ENCODE data around the gene FALEC. TPM values are rescaled to one million over a fixed set of nuclear protein-coding genes. Genes with fewer than 3 reads are reported as not detected.

The FALEC gene
- total RNA-seq, 2 donors from 2014 or later = not detected

GRCh38 chr1:150549496-150550221, 34.1 kb downstream of the FALEC start:
- DNase-seq (ENCODE audit: low spot score) = no peak
- Histone ChIP-seq H3K36me3 (no peaks in the 10 kb centered on the region), H3K27ac (peak overlapping the region; percentile 79 to 88), H3K4me3 (peak overlapping the region; percentile 83), H3K4me1 (ENCODE audit: control insufficient read depth in 1 of 2, low read depth in 2 of 2) (peaks cover 31 to 53% of the 10 kb centered on the region in 2 donors), H3K27me3 (replicated peaks; ENCODE audit: insufficient read depth) (no peaks in the 10 kb centered on the region), H3K9me3 (no peaks in the 10 kb centered on the region)
- peak; percentile 2 for ATAC-seq (ENCODE audit: insufficient number of reproducible peaks, low FRiP score, low read depth)
- TF ChIP-seq CTCF (IDR thresholded peaks at IDR 0.05) = no peak

GRCh38 chr1:150550222-150551050, 34.9 kb downstream of the FALEC start:
- H3K27ac ChIP-seq = peak overlapping the region; percentile 79 to 88
- TF ChIP-seq CTCF (IDR thresholded peaks at IDR 0.05) = no peak
- H3K27me3 ChIP-seq (replicated peaks; ENCODE audit: insufficient read depth) = no peaks in the 10 kb centered on the region
- ATAC-seq (ENCODE audit: insufficient number of reproducible peaks, low FRiP score, low read depth) (no peak), DNase-seq (ENCODE audit: low spot score) (no peak)
- H3K4me3 ChIP-seq = peak overlapping the region; percentile 83
- peaks cover 31 to 53% of the 10 kb centered on the region in 2 donors for H3K4me1 ChIP-seq (ENCODE audit: control insufficient read depth in 1 of 2, low read depth in 2 of 2)
- no peaks in the 10 kb centered on the region for H3K9me3 ChIP-seq
- H3K36me3 ChIP-seq = no peaks in the 10 kb centered on the region

- ATAC-seq (ENCODE audit: insufficient number of reproducible peaks, low FRiP score, low read depth) (no peak), DNase-seq (ENCODE audit: low spot score) (no peak)
- Histone ChIP-seq H3K9me3 (no peaks in the 10 kb centered on the region), H3K4me3 (peak overlapping the region; percentile 83), H3K27me3 (replicated peaks; ENCODE audit: insufficient read depth) (no peaks in the 10 kb centered on the region), H3K36me3 (peaks cover 4% of the 10 kb centered on the region), H3K27ac (peak overlapping the region; percentile 79 to 88), H3K4me1 (ENCODE audit: control insufficient read depth in 1 of 2, low read depth in 2 of 2) (peaks cover 31 to 53% of the 10 kb centered on the region in 2 donors)
- no peak for TF ChIP-seq CTCF (IDR thresholded peaks at IDR 0.05)
Observed at GRCh38 chr1:150551051-150551783, 35.7 kb downstream of the FALEC start.

- peaks cover 4% of the 10 kb centered on the region for H3K36me3 ChIP-seq
- no peaks in the 10 kb centered on the region for H3K9me3 ChIP-seq
- ATAC-seq (ENCODE audit: insufficient number of reproducible peaks, low FRiP score, low read depth) (no peak), DNase-seq (ENCODE audit: low spot score) (no peak)
- peak overlapping the region; percentile 79 to 88 for H3K27ac ChIP-seq
- H3K4me1 ChIP-seq (ENCODE audit: control insufficient read depth in 1 of 2, low read depth in 2 of 2) = peaks cover 31 to 53% of the 10 kb centered on the region in 2 donors
- no peaks in the 10 kb centered on the region for H3K27me3 ChIP-seq (replicated peaks; ENCODE audit: insufficient read depth)
- H3K4me3 ChIP-seq = peak overlapping the region; percentile 20
- no peak for TF ChIP-seq CTCF (IDR thresholded peaks at IDR 0.05)
Observed at GRCh38 chr1:150551784-150552127, 36.2 kb downstream of the FALEC start.

Measured in thoracic aorta (tissue), 2 donors.